G401 (cell line): ENCODE data around the gene SCFD1. TPM values are rescaled to one million over a fixed set of nuclear protein-coding genes. Genes with fewer than 3 reads are reported as not detected.
A peak's percentile ranks its signal among the peaks of the same experiment; 100 is the strongest.
"Not testable (repeated sequence)": the region's sequence is repeated elsewhere in the genome, so short reads cannot be mapped to it uniquely, and the experiment has no call there.

Source experiments
- DNase-seq: peaks from one replicate; pipeline ENCODE4 v3.0.0-alpha.2; 2015; ENCODE audit warnings: low spot score
- in situ Hi-C: cut with HindIII; loops from 2 replicates; pipeline ENCODE4 v1.10.0; 2016; ENCODE audit warnings: low sequenced_read_pairs, mixed read lengths
- total RNA-seq: library from RNA; depleted of rRNA; stranded (reverse); fragments of >200 nt; shearing (Covaris generic); gene quantifications from 2 replicates; pipeline ENCODE4 v1.2.3, GENCODE V29; 2014

Gene SCFD1
- total RNA-seq, 1 experiment from 2014 or later, result 63.7 TPM

DNA sequence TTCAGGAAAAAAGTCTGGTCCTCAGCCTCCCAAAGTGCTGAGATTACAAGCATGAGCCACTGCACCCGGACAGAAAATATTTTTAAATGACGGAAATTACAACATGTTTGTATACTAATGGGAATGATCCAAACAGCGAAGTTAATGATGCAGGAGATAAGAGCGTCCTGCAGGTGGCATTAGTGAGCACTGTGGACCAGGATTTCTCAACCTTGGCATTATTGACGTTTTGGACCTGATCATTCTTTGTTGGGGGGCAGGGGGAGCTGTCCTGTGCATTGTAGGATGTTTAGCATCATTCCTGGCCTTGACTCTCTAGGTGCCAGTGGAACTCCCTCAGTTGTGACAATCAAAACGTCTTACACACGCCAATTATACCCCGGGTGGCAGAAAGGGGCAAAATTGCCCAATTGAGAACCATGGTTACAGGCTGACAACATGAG lies 34.1 kb downstream of the SCFD1 start:
- in situ Hi-C loops, result no loop called here
- peak; percentile 13 for DNase-seq

DNA sequence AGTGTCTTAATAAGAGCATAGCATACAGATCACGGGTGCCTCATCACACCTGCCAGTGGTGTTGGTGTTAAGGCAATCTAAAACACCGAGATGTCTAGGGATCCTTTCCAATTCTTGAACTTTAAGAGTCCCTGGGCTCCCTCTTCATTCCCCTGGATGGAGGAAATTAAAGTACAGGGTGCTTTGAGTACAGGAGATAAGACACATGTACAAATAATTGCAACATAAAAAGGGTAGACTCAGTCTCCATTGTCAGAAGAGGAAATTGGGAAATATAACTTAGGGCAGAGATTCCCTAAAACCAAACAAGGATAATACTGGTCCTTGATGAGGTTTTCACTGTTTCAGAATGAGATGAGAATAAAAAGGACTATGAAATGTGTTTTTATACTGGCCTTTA lies 34.9 kb downstream of the SCFD1 start:
- in situ Hi-C loops, result no loop called here
- no peak for DNase-seq

DNA sequence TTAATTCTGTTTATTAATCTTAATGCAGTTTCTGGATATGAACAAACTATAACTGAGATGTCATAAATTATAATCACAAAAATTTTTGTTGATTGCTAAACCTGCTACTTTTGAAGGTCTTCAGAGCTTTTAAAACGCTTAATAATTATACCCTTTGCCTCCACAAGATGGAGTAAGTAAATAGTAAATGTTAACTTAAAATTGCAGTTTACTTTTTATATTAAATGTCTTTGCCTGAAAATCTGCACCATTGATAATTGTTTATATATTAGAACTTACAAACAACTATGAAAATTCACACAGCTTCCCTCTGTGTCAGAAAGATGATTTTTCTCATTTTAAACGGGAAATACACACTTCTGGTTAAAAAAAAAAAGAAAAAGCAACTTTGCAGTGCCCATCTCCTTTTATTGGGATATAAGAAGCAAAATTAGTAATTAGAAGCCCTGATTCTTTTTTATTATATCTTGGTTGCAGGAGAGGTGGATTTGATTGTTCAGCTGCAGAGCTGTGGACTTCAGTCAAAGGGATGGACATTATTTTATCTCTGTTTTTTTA lies 35.6 kb downstream of the SCFD1 start:
- DNase-seq, result no peak
- in situ Hi-C loops, result no loop called here

DNA sequence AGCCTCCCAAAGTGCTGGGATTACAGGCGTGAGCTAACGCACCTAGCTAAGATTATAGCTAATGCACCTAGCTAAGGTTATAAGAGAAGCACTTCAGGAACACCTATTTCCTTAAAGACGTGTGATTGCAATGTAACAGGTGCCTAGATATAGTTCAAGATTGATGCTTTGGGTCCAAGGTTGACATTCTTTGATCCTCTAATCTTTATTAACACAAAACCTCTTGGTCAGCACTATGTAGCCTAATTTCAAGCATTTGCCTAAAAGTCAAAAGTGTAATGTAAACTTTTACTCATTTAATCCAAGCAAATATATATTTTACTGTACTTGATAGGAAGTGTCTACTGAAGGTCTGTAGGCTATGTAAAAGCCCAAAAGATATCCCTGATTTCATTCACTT lies 36.5 kb downstream of the SCFD1 start:
- in situ Hi-C loops, result no loop called here
- no peak for DNase-seq

DNA sequence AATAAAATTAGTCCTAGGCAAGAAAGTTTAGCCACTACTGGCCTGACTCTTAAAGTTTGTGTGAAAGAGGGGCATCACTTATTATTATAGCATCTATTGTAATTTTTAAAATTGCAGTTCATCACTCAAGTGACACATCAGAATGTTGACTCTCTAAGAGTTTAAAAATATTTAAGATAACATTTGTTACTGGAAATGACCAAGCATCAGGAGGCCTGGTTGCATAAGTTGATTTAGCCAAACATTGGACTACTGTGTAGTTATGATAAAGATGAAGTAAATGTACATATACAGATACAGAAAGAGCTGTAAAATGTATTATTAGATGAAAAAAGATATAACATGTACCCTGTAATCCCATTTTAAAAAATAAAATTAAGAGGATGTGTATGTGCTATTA lies 47.5 kb downstream of the SCFD1 start:
- in situ Hi-C loops, result no loop called here
- no peak for DNase-seq

DNA sequence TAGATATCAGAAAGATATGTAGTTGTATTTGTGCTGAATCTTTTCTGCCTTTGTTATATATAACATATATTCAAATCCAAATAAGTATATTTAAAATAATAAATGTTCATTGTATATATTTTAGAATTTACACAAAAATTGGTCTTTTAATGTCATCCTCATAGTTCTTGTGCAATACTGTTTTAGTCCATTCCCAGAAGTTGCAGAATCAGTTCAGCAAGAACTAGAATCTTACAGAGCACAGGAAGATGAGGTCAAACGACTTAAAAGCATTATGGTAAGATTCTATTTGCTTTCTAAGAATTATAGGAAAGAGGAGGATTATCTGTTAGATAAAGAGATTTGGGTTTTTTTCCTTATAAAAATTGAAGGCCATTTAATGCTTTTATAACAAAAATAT lies 51.0 kb downstream of the SCFD1 start:
- DNase-seq, result no peak
- in situ Hi-C loops, result no loop called here

DNA sequence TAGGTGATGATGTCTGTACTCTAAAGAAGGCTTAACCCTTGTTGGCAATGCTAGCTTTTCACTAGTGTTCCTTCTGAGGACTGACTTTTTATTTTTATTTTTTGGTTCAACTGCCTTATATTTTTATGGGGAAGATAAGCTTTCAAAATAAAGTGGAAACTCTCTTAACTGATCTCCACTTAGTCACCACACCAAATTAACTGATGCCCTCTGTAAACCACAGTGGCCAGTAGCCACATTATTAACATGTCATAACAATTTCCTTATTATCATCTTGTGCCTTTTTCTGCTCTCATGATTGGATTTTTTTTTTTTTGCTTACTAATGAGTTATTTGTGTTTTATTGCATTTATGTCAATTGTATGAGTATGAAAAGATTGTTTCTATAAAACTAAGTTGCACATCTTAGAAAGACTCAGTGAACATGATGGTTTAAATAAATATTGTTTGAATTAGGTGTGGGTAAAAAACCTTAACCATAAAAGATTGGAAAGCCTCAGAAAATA lies 56.9 kb downstream of the SCFD1 start:
- in situ Hi-C loops, result no loop called here
- DNase-seq, result no peak

DNA sequence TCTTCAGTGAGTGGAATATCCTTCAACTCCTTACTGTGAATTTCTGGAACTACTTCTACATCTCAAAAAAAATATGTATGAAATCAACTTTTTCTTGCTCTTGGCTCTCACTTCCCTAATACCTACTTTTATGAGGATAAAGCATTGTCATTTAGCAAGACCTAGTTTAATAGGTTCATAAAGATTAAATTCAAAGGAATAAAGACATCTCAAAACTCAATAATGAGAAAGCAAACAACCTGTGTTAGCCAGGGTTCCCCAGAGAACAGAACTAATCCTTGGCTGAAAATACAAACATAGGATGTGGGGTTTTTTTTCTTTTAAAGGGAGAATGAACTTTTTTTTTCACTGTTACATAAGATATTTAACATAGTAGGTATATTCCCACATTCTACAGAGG lies 57.9 kb downstream of the SCFD1 start:
- no peak for DNase-seq
- in situ Hi-C loops, result no loop called here

DNA sequence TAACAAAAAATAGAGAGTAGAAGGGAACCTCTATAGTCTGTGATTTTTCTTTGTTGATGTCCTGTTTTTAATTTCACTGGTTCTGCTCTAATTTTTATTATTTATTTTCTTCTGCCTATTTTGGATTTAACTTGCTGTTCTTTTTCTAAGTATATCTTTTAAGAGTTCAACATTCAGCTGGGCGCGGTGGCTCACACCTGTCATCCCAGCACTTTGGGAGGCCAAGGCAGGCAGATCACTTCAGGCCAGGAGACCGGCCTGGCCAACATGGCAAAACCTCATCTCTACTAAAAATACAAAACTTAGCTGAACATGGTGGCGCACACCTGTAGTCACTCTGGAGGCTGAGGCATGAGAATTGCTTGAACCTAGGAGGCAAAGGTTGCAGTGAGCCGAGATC lies 58.7 kb downstream of the SCFD1 start:
- DNase-seq, in situ Hi-C loops: not testable (repeated sequence)

DNA sequence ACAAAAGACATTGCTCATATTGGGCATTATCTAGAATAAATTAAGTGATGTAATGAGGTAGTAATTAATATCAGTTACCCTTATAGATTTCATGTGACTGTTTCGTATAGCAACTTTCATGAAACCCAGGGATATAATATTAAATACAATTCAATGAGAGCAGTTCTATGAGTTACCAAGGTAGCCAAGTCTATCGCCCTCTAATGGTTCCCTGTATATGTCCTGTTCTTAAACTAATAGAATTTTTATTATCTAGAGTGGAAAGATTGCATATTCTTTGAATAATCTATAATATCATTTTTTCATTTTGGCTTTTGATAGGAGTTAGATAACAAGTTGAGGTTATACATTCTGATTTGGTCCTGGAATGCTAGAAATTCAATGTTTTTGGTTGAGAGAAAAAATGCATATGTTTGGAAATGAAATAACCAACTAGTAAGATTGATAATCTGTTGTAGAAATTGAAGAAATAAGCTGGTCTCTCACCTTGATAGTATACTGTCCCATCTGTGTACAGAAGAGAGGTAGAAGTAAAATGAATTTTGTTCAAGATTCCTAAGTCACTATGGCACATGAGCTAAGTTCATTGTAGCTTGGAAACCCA lies 59.7 kb downstream of the SCFD1 start:
- in situ Hi-C loops, result no loop called here
- DNase-seq, result no peak

DNA sequence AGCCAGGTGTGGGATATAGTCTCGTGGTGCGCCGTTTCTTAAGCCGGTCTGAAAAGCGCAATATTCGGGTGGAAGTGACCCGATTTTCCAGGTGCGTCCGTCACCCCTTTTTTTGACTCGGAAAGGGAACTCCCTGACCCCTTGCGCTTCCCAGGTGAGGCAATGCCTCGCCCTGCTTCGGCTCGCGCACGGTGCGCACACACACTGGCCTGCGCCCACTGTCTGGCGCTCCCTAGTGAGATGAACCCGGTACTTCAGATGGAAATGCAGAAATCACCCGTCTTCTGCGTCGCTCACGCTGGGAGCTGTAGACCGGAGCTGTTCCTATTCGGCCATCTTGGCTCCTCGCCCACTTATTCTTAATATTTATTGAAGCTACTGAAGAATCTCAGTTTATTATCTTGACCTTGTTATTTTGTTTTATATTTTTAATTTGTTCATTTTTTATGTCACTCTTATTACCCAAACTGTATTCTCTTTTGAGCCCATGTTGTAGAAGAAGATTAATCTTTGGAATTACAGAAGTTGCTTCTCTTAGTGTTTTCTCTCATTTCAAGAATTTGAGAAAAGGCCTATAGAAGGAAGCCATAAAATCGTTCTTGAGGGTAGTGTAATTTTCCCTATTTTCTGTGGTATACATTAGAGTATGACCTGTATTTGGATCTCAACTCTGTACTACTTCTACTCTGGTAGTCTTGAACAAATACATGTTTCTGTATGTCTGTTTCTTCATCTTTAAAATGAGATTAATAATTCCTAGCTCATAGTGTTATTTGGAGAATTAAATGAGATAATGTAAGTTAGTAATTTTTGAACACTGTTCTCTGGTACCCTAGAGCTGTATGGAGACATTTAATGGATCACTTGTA lies 68.6 kb downstream of the SCFD1 start:
- DNase-seq, in situ Hi-C loops: not testable (repeated sequence)

DNA sequence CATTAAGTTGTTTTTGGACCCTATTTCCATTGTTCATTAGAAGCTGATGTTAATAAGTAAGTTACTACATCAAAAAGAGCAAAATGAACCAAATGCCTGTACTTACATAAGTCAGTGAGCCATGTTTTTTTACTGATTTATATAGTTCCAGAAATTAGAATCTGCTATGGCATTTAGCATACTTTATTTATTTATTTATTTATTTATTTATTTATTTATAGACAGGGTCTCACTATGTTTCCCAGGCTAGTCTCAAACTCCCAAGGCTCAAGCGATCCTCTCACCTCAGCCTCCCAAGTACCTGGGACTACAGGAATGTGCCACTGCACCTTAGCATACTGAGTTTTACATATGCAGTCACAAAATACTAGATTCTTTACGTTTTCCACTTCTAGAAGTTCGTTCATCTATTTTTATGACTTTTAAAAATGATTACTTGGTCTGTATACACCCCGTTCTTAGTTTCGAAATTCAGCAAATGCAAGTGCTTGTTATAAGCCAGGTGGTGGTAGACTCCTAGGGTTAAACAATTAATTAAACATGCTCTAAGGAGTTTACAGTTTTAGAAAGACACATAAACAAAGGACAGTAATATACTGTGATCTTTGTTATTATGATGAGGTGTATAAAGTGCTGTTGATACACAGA lies 69.8 kb downstream of the SCFD1 start:
- in situ Hi-C loops, result no loop called here
- no peak for DNase-seq

DNA sequence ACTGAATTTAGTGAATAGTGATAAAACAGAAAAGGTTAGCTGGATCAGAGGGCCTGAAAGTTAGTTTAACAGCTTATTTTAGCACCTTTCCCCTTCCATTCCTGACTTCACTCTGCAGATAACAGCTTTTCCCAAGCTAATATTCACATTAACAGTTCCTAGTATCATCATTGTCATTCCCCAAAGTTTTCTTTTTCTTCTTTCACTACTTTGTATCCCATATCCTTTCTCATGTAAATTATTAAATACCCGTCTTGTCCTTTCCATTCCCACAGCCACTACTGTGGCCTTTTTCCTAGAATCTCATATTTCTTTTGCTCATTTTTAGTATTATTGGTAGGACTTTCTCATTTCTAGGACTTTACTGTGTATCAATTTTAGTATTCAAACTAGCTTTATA lies 70.5 kb downstream of the SCFD1 start:
- DNase-seq, result no peak
- in situ Hi-C loops, result no loop called here

DNA sequence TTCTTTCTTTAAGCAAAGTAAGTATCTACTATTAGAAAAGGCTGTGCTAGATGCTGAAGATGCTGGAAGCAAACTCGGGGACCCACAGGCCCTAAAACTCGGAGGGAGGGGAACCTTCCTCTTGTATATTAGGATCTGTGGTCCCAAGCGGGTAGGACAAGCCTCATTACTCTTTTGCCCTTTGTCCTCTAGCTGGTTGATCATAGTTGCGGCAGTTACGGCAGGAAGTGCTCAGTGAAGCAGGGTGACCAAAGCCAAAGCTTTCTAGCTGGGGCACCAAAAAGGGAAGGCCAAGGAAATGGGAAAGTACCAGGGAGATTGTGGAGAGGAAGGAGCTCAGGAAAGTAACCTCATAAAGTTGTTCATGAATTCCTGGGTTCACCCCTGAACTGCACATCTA lies 76.3 kb downstream of the SCFD1 start:
- no peak for DNase-seq
- in situ Hi-C loops, result no loop called here

DNA sequence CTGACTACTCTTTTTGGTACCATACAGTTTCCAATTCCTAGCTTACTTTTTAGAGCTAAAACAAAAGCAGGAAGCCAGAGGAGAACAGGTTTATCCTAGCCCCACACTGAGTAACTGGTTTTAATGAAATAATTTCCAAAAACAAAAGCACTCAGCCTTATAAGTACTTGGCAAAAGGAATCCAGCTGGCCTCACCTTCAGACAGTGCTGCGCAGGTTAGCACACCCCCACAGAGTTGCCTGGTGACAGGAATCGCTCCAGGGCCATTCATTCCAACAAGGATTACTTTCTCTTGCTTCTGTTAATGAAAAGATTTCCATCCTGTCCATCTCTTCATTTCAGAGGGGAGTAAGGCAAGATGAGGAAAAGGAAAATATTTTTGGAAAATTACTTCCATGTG lies 84.6 kb downstream of the SCFD1 start:
- in situ Hi-C loops, result no loop called here
- DNase-seq, result peak; percentile 49

DNA sequence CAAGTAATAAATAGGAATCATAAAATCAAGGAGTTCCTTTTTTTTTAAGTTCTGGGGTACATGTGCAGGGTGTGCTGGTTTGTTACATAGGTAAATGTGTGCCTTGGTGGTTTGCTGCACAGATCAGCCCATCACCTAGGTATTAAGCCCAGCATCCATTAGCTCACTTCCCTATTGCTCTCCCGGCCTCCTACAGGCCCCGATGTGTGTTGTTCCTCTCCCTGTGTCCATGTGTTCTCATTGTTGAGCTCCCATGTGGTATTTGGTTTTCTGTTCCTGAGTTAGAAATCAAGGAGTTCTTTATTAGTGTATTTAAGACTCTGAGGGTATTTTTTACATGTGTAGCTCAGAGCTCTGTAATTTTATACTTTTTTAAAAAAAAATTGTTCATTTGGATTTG lies 86.0 kb downstream of the SCFD1 start:
- DNase-seq, result no peak
- in situ Hi-C loops, result no loop called here

DNA sequence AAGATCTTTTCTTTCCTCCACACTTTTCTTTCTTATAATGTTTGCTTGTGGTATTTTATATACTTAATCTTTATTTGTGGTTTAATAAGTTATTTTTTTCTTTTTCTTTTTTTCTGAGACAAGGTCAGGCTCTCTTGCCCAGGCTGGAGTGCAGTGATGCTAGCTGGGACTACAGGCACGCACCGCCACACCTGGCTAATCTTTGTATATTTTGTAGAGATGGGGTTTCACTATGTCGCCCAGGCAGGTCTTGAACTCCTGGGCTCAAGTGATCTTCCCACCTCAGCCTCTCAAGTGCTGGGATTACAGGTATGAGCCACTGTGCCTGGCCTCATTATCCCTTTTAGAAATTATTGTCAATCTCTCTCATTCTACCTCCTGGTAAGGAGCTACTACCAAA lies 87.1 kb downstream of the SCFD1 start:
- DNase-seq, result no peak
- in situ Hi-C loops, result no loop called here

DNA sequence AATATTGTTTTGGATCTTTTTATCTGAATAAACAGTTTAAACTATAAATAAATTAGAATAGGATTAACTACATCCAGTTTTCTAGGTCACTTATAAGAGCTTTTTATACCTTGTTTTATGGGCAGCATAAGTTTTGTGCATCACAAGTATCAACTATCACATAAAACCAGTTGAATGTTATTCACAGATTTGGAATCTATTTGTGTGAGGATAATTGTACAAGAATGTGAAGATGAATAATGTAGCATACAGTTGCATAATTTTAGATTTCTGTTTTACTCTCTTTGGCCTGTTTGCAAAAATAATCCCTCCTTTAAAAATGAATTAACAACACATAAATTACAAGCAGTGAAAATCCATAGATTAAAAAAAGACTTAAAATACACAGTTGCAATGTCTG lies 88.8 kb downstream of the SCFD1 start:
- in situ Hi-C loops, result no loop called here
- no peak for DNase-seq

DNA sequence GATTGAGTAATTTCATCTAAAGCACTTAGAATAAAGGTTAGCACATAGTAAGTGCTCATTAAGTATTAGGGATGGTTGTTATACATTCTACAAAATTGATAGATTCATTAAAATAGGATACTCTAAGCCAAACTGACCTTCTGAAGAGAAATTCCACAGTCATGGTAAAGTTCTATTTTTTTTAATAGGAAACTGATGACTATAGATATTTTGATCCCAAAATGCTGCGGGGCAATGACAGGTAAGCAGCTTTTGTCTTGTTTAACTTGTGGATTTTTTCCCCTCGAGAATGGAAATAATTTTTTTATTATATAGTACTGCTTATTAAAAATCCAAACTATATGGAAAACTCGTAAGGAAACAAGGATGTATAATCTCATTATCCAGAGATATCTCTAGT lies 97.0 kb downstream of the SCFD1 start:
- in situ Hi-C loops, result no loop called here
- no peak for DNase-seq

DNA sequence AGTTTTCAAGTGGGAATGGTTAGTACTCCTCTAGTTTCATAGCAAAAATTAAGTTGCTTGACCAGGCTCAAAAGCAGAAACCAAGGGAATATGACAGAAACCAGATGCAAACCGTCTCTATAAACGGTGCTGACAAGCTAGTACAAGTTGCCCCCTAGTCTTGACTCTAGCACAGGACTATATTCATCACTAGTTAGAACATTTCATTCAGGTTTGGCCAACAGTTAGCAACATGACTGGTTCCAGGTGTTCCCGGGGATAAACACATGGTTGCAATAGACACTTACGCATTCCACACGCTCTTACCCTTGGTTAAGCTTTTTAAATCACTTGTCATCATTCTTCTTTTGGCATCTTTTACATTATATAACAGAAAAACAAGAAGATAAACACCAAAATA lies 103.6 kb downstream of the SCFD1 start:
- DNase-seq, result no peak
- in situ Hi-C loops, result no loop called here
